Fibroblast of lung (primary cell): ENCODE data around the gene RNF146. TPM values are rescaled to one million over a fixed set of nuclear protein-coding genes. Genes with fewer than 3 reads are reported as not detected.

ENCODE experiments used
- DNase-seq, 2 donors: peaks; one replicate each; pipeline versions ENCODE4 v3.0.0 to v3.0.0-alpha.2; 2010; ENCODE audit warnings: low read depth in 2 of 2
- H2AFZ ChIP-seq: 2 replicates; pipeline ENCODE4 v1.5.1; 2012; ENCODE audit warnings: low read length, control low read depth, inconsistent platforms
- H3K27ac ChIP-seq: 2 replicates; pipeline ENCODE4 v1.5.1; 2011; ENCODE audit warnings: low read length, control low read depth; ENCODE audit not compliant: insufficient read depth
- H3K27me3 ChIP-seq: 2 replicates; pipeline ENCODE4 v1.5.1; 2011; ENCODE audit warnings: mild to moderate bottlenecking, low read length; ENCODE audit not compliant: control insufficient read depth, insufficient read depth
- H3K36me3 ChIP-seq: 2 replicates; pipeline ENCODE4 v1.5.1; 2011; ENCODE audit warnings: low read length; ENCODE audit not compliant: control insufficient read depth, insufficient read depth
- H3K4me1 ChIP-seq: 2 replicates; pipeline ENCODE4 v1.5.1; 2011; ENCODE audit warnings: low read length; ENCODE audit not compliant: control insufficient read depth, insufficient read depth; ENCODE audit errors: extremely low read depth
- H3K4me2 ChIP-seq: 2 replicates; pipeline ENCODE4 v1.5.1; 2011; ENCODE audit warnings: low read length, control low read depth; ENCODE audit not compliant: insufficient read depth; ENCODE audit errors: extremely low read depth
- H3K4me3 ChIP-seq, 4 experiments: fragments of 200-600 bp in 1 of 4; sonication (generic) in 1 of 4; replicated peaks in 1 of 4; 2 replicates each; pipeline ENCODE4 v1.5.1; 2011 to 2016; ENCODE audit warnings: low read length in 4 of 4, low read depth in 3 of 4, mild to moderate bottlenecking in 3 of 4, control low read depth in 2 of 4, inconsistent platforms in 1 of 4, mixed read lengths in 1 of 4; ENCODE audit not compliant: insufficient read depth in 1 of 4; ENCODE audit errors: control extremely low read depth in 1 of 4
- H3K79me2 ChIP-seq: 2 replicates; pipeline ENCODE4 v1.5.1; 2012; ENCODE audit warnings: mild to moderate bottlenecking, low read length, inconsistent platforms; ENCODE audit not compliant: control insufficient read depth, insufficient read depth
- H3K9ac ChIP-seq: 2 replicates; pipeline ENCODE4 v1.5.1; 2011; ENCODE audit warnings: mild to moderate bottlenecking, low read length, control low read depth; ENCODE audit not compliant: insufficient read depth
- H3K9me3 ChIP-seq: 2 replicates; pipeline ENCODE4 v1.5.1; 2012; ENCODE audit warnings: low read depth, low read length; ENCODE audit not compliant: control insufficient read depth, insufficient read depth
- H4K20me1 ChIP-seq: 2 replicates; pipeline ENCODE4 v1.5.1; 2011; ENCODE audit warnings: low read length; ENCODE audit not compliant: control insufficient read depth, insufficient read depth; ENCODE audit errors: extremely low read depth
- EZH2 ChIP-seq: IDR thresholded peaks from 2 replicates; pipeline ENCODE4 v1.5.1; 2012; ENCODE audit warnings: low read length, control low read depth, mild to moderate bottlenecking; ENCODE audit errors: missing control alignments
- polyA plus RNA-seq, 2 donors: library from polyadenylated mRNA; depleted of rRNA in 1 of 2; stranded (reverse) in 1 of 2; unstranded in 1 of 2; fragments of >200 nt; gene quantifications; 2 replicates each; pipeline ENCODE4 v1.2.1, GENCODE V29; 2011 to 2012; ENCODE audit warnings: missing spikeins in 1 of 2
- total RNA-seq: library from RNA; depleted of rRNA; stranded (reverse); fragments of >200 nt; gene quantifications from 2 replicates; pipeline ENCODE4 v1.2.1, GENCODE V29; 2014
- TF ChIP-seq, protein P1 (sequence below), 2 donors: IDR thresholded peaks in 1 of 2; conservative IDR thresholded peaks in 1 of 2; 1 replicate in 1 of 2; 2 replicates in 1 of 2; pipeline ENCODE4 v1.5.1; 2011 to 2012; ENCODE audit warnings: low read length in 2 of 2, control low read depth in 1 of 2, inconsistent platforms in 1 of 2, low read depth in 1 of 2, mild to moderate bottlenecking in 1 of 2

RNF146 gene
- total and polyA plus RNA-seq, 2 donors (not counting 1 experiment from before 2014, with no cell fraction given), result 50.9 to 59.9 TPM

DNA sequence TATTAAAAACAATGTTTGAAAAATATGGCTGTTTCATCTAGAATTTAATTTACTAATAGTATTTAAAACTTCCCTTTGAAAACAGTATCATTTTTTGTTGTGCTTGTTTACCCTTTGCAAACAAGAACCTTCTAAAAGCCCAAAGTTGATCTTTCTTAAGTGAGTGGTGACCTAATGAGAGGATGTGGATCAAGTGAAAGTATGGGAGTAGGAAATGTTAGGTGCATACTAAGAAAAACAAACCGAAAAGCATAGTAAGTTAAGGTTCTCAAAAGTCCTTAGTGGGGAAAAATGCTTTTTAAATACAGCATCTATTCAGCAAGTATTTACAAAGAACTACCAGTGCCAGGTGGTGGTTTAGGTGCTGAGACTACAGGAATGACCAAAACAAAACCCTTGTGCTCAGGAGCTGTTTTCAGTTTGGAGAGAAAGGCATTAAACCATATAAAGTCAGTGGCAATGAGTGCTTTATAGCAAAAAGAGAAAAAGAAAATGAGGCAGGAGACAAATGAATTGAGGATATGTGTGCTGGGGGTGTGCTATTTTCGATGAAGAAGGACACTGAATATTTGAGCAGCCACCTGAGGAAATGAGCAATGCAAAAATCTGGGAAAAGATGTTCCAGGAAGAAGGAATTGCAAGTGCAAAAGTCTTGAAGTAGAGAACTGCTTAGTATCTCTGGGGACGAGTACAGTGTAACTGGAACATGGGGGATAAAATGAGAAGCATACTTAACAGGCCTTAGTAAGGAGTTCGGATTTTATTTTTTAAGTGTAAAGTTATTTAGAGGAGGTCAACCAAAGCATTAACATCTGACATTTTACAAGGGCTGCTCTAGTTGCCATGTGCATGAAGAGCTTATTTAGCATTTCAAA lies 24.0 kb downstream of the RNF146 start:
- Histone ChIP-seq H3K9me3 (no peaks in the 10 kb centered on the region), H3K4me1 (no peaks in the 10 kb centered on the region), H3K36me3 (peaks cover 7% of the 10 kb centered on the region), H3K27ac (no peak overlapping the region), H3K27me3 (no peaks in the 10 kb centered on the region), H3K4me3 (no peak overlapping the region), H2AFZ (no peak overlapping the region), H3K79me2 (peaks cover 3% of the 10 kb centered on the region), H3K9ac (no peak overlapping the region), H3K4me2 (no peak overlapping the region), H4K20me1 (no peaks in the 10 kb centered on the region)
- TF ChIP-seq EZH2, result no peak
- TF ChIP-seq, protein P1, sequence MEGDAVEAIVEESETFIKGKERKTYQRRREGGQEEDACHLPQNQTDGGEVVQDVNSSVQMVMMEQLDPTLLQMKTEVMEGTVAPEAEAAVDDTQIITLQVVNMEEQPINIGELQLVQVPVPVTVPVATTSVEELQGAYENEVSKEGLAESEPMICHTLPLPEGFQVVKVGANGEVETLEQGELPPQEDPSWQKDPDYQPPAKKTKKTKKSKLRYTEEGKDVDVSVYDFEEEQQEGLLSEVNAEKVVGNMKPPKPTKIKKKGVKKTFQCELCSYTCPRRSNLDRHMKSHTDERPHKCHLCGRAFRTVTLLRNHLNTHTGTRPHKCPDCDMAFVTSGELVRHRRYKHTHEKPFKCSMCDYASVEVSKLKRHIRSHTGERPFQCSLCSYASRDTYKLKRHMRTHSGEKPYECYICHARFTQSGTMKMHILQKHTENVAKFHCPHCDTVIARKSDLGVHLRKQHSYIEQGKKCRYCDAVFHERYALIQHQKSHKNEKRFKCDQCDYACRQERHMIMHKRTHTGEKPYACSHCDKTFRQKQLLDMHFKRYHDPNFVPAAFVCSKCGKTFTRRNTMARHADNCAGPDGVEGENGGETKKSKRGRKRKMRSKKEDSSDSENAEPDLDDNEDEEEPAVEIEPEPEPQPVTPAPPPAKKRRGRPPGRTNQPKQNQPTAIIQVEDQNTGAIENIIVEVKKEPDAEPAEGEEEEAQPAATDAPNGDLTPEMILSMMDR (conservative IDR thresholded peaks at IDR 0.05 in 1 of 2, IDR thresholded peaks at IDR 0.05 in 1 of 2; ENCODE audit: low read depth in 1 of 2, low read length in 2 of 2), result no peak
- no peak for DNase-seq

DNA sequence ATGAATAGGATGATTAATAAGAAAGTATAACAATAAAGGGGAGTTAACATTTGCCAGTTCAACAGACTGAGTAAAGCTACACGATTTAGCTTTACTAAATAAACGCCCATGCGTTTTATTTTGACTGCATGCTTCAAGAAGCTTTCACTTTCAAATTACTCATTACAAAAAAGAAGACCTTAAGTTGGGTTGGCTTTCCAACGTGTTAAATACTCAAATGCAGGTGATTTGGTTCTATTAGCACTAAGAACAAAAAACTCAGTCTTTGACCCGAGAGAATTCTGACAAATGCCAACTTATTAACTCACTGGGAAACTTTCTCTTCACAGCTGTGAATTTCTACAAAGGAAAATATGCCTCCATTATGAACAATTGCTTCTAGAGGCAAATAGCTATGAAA lies 24.8 kb downstream of the RNF146 start:
- no peak for DNase-seq

DNA sequence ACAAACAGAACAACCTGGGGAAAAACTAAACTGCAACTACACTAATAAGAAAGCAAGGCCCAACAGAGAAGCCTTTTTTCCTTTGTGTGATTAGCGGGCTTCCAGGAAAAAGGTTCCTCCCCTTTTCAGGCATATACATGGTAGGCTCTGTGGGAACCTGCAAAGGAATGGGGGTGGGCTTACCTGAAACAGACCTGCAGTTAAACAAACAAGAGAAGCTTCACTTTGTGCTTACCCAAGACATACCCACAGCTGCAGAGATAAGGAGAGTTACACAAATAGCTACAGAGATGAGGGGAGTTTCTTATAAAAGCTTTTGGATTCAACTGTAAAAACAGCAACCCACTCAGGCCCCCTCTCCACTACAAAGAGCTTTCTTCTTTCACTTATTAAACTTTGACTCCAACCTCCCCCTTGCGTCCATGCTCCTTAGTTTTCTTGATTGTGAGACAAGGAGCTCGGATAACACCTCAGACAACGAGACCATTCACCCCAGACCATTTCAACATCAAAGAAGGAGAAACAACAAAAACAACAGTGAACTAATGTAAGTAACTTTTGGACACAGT lies 30.9 kb downstream of the RNF146 start:
- TF ChIP-seq, protein P1 (conservative IDR thresholded peaks at IDR 0.05 in 1 of 2, IDR thresholded peaks at IDR 0.05 in 1 of 2; ENCODE audit: low read depth in 1 of 2, low read length in 2 of 2), result no peak
- no peak for TF ChIP-seq EZH2
- Histone ChIP-seq H3K4me3 (no peak overlapping the region), H3K36me3 (no peaks in the 10 kb centered on the region), H2AFZ (no peak overlapping the region), H3K27ac (no peak overlapping the region), H3K9ac (no peak overlapping the region), H3K4me2 (no peak overlapping the region), H3K9me3 (no peaks in the 10 kb centered on the region), H3K27me3 (no peaks in the 10 kb centered on the region), H3K79me2 (no peaks in the 10 kb centered on the region), H4K20me1 (no peaks in the 10 kb centered on the region), H3K4me1 (peaks cover 5% of the 10 kb centered on the region)
- DNase-seq, result no peak

More for the DNA sequence above, 24.8 kb downstream of the RNF146 start:
- H3K27ac ChIP-seq, result no peak overlapping the region
- no peaks in the 10 kb centered on the region for H3K4me1 ChIP-seq
- no peak overlapping the region for H3K4me2 ChIP-seq
- H3K79me2 ChIP-seq, result peaks cover 3% of the 10 kb centered on the region
- no peak overlapping the region for H3K9ac ChIP-seq
- no peaks in the 10 kb centered on the region for H4K20me1 ChIP-seq
- H3K4me3 ChIP-seq, result no peak overlapping the region
- no peak for TF ChIP-seq EZH2
- TF ChIP-seq, protein P1 (conservative IDR thresholded peaks at IDR 0.05 in 1 of 2, IDR thresholded peaks at IDR 0.05 in 1 of 2; ENCODE audit: low read depth in 1 of 2, low read length in 2 of 2), result no peak
- H3K27me3 ChIP-seq, result no peaks in the 10 kb centered on the region
- no peaks in the 10 kb centered on the region for H3K9me3 ChIP-seq
- H3K36me3 ChIP-seq, result peaks cover 7% of the 10 kb centered on the region
- H2AFZ ChIP-seq, result no peak overlapping the region
